DND-41 (cell line): Measurements from ENCODE around the gene RBM18.

ENCODE experiments used
- ATAC-seq: fragments of 200-7000 bp; cut with Tn5 transposase; 3 replicates; pipeline ENCODE4 v1.9.1; 2021; ENCODE audit warnings: low read depth; ENCODE audit not compliant: insufficient read depth
- DNase-seq: peaks from one replicate; pipeline ENCODE4 v3.0.0-alpha.2; 2020
- H2AFZ ChIP-seq: 2 replicates; pipeline ENCODE4 v1.6.0; 2012; ENCODE audit warnings: low read depth, low read length
- H3K27ac ChIP-seq: 2 replicates; pipeline ENCODE4 v1.5.1; 2012; ENCODE audit warnings: low read length, inconsistent platforms
- H3K27me3 ChIP-seq: fragments of 200-600 bp; sonication (generic); 2 replicates; pipeline ENCODE4 v1.6.0; 2012; ENCODE audit warnings: low read length, mild to moderate bottlenecking, inconsistent platforms; ENCODE audit not compliant: insufficient read depth, poor library complexity
- H3K36me3 ChIP-seq: 2 replicates; pipeline ENCODE4 v1.5.1; 2012; ENCODE audit warnings: low read length, inconsistent platforms; ENCODE audit not compliant: insufficient read depth
- H3K4me1 ChIP-seq: 2 replicates; pipeline ENCODE4 v1.5.1; 2012; ENCODE audit warnings: mild to moderate bottlenecking, low read length; ENCODE audit not compliant: insufficient read depth
- H3K4me2 ChIP-seq: 2 replicates; pipeline ENCODE4 v1.6.0; 2012; ENCODE audit warnings: mild to moderate bottlenecking, moderate library complexity, low read length, inconsistent platforms; ENCODE audit not compliant: insufficient read depth
- H3K4me3 ChIP-seq, 2 experiments: fragments of 200-600 bp in 1 of 2; shearing (Covaris generic) in 1 of 2; 2 replicates each; pipeline ENCODE4 v1.5.1; 2012 to 2016; ENCODE audit warnings: inconsistent platforms in 2 of 2, low read length in 2 of 2, mild to moderate bottlenecking in 2 of 2, low read depth in 1 of 2, moderate library complexity in 1 of 2
- H3K79me2 ChIP-seq: 2 replicates; pipeline ENCODE4 v1.6.0; 2012; ENCODE audit warnings: low read length, inconsistent platforms; ENCODE audit not compliant: insufficient read depth
- H3K9ac ChIP-seq: 2 replicates; pipeline ENCODE4 v1.6.0; 2012; ENCODE audit warnings: low read depth, mild to moderate bottlenecking, inconsistent platforms, low read length, moderate library complexity
- H3K9me3 ChIP-seq: 2 replicates; pipeline ENCODE4 v1.5.1; 2012; ENCODE audit warnings: low read length, moderate library complexity, mild to moderate bottlenecking, inconsistent platforms; ENCODE audit not compliant: insufficient read depth, severe bottlenecking
- H4K20me1 ChIP-seq: 2 replicates; pipeline ENCODE4 v1.6.0; 2012; ENCODE audit warnings: low read length; ENCODE audit not compliant: insufficient read depth
- EZH2 ChIP-seq: IDR thresholded peaks from 3 replicates; pipeline ENCODE4 v1.6.1; 2012; ENCODE audit warnings: borderline replicate concordance, low read depth, mild to moderate bottlenecking, moderate library complexity, low read length, inconsistent platforms; ENCODE audit not compliant: severe bottlenecking
- TF ChIP-seq, protein P1 (sequence below): IDR thresholded peaks from 2 replicates; pipeline ENCODE4 v1.5.1; 2012; ENCODE audit warnings: borderline replicate concordance, low read length, moderate library complexity, mild to moderate bottlenecking; ENCODE audit not compliant: poor library complexity, severe bottlenecking; ENCODE audit errors: extremely low read depth

Gene RBM18

DNA sequence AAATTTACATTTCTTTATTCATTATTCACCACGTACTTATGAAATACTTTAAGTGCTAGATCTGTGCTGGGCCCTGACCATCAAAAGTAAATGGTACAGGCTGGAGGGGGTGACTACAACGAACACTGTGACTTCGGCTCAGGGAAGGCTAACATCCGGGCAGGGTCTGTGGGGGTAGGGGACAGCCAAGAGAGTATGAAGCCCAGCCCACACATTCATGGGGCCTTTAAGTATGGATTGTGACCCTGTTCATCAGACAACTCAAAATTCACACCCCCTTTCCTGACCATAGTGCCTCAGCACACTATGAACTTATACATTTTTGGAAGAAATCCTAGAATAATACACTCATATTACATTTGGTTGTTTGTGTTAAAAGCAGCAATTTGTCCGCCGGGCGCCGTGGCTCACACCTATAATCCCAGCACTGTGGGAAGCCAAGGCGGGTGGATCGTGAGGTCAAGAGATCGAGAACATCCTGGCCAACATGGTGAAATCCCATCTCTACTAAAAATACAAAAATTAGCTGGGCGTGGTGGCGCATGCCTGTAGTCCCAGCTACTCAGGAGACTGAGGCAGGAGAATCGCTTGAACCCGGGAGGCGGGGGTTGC is 71.6 kb downstream of the RBM18 start:
- ATAC-seq (no peak), DNase-seq (no peak)
- Histone ChIP-seq H3K4me1 (no peaks in the 10 kb centered on the region), H3K27ac (no peak overlapping the region), H4K20me1 (no peaks in the 10 kb centered on the region; the same call in 1 of the 2 replicates), H3K36me3 (no peaks in the 10 kb centered on the region), H3K4me3 (no peak overlapping the region), H3K9me3 (no peaks in the 10 kb centered on the region), H3K4me2 (no peak overlapping the region), H2AFZ (no peak overlapping the region), H3K79me2 (no peaks in the 10 kb centered on the region), H3K9ac (no peak overlapping the region), H3K27me3 (no peaks in the 10 kb centered on the region)
- TF ChIP-seq, protein P1, sequence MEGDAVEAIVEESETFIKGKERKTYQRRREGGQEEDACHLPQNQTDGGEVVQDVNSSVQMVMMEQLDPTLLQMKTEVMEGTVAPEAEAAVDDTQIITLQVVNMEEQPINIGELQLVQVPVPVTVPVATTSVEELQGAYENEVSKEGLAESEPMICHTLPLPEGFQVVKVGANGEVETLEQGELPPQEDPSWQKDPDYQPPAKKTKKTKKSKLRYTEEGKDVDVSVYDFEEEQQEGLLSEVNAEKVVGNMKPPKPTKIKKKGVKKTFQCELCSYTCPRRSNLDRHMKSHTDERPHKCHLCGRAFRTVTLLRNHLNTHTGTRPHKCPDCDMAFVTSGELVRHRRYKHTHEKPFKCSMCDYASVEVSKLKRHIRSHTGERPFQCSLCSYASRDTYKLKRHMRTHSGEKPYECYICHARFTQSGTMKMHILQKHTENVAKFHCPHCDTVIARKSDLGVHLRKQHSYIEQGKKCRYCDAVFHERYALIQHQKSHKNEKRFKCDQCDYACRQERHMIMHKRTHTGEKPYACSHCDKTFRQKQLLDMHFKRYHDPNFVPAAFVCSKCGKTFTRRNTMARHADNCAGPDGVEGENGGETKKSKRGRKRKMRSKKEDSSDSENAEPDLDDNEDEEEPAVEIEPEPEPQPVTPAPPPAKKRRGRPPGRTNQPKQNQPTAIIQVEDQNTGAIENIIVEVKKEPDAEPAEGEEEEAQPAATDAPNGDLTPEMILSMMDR, result no peak
- TF ChIP-seq EZH2, result no peak

DNA sequence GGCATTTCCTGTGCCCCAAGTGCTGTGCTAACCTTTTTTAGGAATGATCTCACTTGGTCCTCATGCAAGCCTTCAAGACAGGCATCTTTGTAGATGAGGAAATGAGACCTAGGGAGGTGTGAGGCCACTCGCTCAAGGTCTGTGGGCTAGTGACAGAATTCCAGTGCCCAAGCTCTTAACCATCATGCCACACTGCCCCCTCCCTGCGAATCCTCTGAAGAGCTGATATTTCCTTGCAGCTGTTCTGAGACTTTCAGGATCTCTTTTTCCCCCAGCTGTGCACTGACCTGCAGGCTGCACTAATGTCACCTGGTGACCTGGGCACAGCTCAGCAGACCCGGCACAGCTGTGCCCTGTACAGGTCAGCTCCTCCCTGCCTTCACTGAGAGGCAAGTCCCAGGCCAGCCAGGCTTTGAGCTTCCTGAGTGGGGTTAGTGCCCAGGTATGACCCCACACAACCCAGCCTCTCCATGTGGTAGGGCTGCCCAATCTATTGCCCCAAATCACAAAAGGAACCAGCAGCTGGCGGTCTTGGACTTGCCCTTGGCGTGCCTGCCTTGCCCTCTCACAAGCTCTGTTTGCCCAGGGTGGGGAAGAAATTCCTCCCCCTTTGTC is 72.3 kb downstream of the RBM18 start:
- Histone ChIP-seq H3K36me3 (no peaks in the 10 kb centered on the region), H3K9me3 (no peaks in the 10 kb centered on the region), H4K20me1 (no peaks in the 10 kb centered on the region; the same call in 1 of the 2 replicates), H3K4me2 (no peak overlapping the region), H3K27ac (no peak overlapping the region), H2AFZ (no peak overlapping the region), H3K4me1 (no peaks in the 10 kb centered on the region), H3K79me2 (no peaks in the 10 kb centered on the region), H3K4me3 (no peak overlapping the region), H3K27me3 (no peaks in the 10 kb centered on the region), H3K9ac (no peak overlapping the region)
- no peak for DNase-seq
- no peak for TF ChIP-seq EZH2
- TF ChIP-seq, protein P1, result no peak
- ATAC-seq, result no peak

DNA sequence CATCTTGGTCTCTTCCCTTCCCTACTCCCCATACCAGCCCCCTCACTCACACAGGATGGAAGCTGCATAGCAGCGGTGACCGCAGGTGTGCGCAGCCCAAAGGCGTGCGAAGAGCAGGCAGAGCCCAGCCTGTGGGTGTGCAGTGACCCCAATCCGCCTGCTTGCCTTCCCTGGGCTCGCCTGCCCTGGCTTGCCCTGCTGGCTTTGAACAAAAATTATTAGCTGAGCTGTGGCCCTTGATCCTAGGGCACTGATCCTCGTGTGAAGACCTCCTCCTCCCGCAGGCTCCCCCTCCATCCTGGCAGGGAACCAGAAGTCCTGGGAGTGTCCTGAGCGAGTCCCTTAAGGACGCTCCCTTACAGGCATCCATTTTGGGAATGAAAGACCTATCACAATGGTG is 73.1 kb downstream of the RBM18 start:
- no peak for ATAC-seq
- no peak overlapping the region for H3K9ac ChIP-seq
- H3K27ac ChIP-seq, result no peak overlapping the region

More for the DNA sequence above, 73.1 kb downstream of the RBM18 start:
- H2AFZ ChIP-seq, result no peak overlapping the region
- H3K4me2 ChIP-seq, result no peak overlapping the region
- no peaks in the 10 kb centered on the region for H3K27me3 ChIP-seq
- H3K36me3 ChIP-seq, result no peaks in the 10 kb centered on the region
- H3K4me3 ChIP-seq, result no peak overlapping the region
- DNase-seq, result no peak
- H4K20me1 ChIP-seq, result no peaks in the 10 kb centered on the region; the same call in 1 of the 2 replicates
- TF ChIP-seq, protein P1, result no peak
- TF ChIP-seq EZH2, result no peak
- H3K4me1 ChIP-seq, result no peaks in the 10 kb centered on the region
- no peaks in the 10 kb centered on the region for H3K9me3 ChIP-seq
- H3K79me2 ChIP-seq, result no peaks in the 10 kb centered on the region
